Posterior cingulate gyrus (tissue), 11 donors: ENCODE results near the gene NSUN2.

Experiments used
- DNase-seq, 10 donors: peaks; one replicate each; pipeline versions ENCODE4 v3.0.0 to v3.0.0-alpha.2; 2020 to 2021; ENCODE audit warnings: mixed read lengths in 3 of 10
- intact Hi-C: fragments of 100-400 bp; cut with DNase I; formaldehyde crosslinking; loops from one replicate; pipeline ENCODE4 v1.15.1; 2023

The NSUN2 gene

DNA sequence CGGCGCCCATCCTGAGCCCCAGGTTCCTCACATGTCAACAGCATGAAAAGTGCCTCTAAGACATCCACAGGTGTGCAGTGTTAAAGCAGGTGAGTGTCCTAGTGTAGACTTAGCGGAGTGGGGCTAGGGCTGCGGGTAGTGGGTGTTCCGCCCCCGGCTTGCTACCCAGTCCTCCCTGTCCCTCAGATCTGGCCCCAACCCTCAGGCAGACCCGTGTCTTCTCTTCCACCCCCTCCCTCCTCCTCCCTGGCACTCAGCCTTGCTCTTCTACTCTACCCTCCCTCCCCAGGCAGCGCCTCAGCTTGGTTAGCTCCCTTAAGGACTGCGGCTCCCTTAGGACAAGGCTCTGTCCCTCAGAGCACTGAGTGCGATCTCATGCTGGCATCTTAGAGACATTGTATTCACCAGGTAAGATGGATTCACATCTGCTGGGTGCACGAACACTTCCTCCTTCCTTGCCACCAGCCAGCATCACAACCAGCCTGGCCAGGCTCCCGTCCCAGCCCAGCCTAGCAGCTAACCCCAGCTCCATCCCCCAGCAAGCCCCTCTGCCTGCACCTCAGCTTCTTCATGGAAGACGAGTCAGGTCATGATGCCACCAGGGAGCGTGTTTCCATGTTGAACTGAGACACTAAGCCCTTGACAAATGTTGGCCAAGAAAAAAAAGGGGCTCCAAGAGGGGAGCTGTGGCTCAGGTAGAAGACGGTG, 46.8 kb downstream of the NSUN2 start:
- DNase-seq, result peak in 1 of 10 donors; percentile 37
- intact Hi-C loops, result loop anchor here (10.0 kb wide), 1 partner anchor 211 kb away; the partner anchor contains the start of gene MED10

DNA sequence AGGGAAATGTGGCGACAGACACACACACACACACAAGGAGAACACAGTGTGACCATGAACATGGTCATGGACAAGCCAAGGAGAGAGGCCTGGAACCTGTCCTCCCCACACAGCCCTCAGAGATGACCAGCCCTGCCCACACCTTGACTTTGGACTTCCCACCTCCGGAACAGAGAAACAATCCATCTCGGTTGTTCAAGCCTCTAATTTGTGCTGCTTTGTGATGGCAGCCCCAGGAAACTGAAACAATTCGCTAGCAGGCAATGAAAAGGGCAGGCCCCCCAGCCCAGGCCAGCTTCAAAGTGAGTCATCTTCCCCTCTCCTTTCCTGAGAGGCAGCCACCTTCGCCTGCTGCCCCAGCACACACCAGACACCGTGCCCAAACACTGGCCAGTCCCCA, 47.7 kb downstream of the NSUN2 start:
- peak in 1 of 10 donors; percentile 44 for DNase-seq
- intact Hi-C loops, result loop anchor here (10.0 kb wide), 1 partner anchor 210 kb away; the partner anchor contains the start of gene MED10

DNA sequence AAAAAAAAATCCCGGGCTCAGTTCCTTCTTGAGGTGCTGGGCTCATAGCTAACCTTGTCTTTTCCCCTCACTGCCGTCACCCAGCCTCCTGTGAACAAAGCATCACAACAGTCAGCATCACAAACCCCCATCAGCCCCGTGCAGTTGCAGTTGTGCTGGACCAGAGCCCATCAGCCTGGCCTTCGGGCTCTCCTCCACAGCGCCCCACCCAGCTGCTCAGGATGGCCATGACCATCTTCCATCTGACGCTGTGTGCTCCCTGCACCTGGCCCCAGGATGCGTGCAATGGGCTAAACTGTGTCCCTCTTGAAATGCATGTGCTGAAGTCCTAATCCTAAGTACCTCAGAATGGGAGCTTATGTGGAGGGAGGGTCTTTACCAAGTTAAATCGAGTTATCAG, 48.1 kb downstream of the NSUN2 start:
- intact Hi-C loops, result loop anchor here (10.0 kb wide), 1 partner anchor 210 kb away; the partner anchor contains the start of gene MED10
- peak in 1 of 10 donors; percentile 84 for DNase-seq

DNA sequence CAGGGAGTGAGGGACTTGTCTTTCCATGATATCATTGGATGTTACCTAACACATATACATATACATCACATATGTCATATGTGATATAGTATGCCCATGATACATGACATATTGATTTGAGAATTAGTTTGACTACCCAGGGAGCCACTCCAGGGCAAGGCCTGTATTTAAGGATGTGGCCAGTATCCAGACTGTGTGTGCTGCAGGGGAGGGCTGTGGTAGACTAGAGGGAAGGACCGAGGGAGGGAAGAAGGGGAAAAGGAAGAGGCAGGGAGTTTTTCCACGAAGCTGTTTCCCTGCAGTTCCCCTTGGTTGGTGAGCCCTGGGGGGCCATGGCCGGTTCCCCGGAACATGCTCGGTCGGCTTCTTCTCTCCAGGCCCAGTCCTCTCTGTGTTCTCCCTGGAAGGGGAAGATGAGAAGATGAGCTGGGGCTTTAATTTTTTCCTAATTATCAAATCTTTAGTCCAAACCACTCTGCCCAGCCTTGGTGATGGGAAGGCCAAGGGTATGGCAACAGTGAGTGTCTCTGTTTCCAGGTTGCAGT, 48.7 kb downstream of the NSUN2 start:
- DNase-seq, result no peak
- intact Hi-C loops, result loop anchor here (10.0 kb wide), 1 partner anchor 209 kb away; the partner anchor contains the start of gene MED10

DNA sequence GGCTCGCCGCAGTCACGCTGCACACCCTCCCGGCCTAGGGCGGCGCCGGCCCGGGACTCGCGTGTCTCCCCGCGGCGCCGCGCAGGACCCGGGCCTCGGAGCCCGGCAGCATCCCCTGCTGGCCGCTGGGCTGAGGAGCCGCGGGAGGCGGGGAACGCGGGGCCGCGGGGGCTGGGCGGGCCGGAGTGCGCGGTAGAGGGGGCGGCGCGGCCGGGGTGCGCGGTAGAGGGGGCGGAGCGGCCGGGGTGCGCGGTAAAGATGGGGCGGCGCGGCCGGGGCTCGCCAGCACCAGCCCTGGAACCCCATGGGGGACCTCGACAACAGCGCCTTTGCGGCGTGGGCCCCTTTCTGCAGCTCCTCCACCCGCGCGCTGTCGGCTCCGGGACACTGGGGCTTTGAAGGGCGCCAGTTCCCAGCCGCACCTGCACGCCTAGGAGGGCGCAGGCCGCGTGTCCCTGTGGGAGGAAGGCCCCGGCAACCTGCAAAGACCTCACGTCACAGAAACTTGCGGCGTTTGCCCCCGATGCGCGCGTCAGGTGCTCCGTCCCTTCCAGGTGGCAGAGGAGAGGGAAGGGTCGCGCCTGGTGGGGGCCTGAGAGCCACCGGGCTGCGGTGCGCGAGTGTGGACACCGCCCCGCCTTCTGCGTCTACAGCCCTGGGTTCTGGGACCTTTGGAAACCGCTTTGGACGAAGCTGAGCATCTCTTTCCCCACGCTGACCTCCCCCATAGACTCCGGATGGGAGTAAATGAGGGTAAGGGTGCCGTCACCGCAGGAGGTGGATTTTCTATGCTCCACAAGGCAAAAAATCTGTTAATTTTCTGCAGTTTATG, 49.6 kb downstream of the NSUN2 start:
- intact Hi-C loops, result loop anchor here (10.0 kb wide), 1 partner anchor 208 kb away; the partner anchor contains the start of gene MED10
- DNase-seq, result peak in 7 of 10 donors; percentile 50 to 94 (median 58)

DNA sequence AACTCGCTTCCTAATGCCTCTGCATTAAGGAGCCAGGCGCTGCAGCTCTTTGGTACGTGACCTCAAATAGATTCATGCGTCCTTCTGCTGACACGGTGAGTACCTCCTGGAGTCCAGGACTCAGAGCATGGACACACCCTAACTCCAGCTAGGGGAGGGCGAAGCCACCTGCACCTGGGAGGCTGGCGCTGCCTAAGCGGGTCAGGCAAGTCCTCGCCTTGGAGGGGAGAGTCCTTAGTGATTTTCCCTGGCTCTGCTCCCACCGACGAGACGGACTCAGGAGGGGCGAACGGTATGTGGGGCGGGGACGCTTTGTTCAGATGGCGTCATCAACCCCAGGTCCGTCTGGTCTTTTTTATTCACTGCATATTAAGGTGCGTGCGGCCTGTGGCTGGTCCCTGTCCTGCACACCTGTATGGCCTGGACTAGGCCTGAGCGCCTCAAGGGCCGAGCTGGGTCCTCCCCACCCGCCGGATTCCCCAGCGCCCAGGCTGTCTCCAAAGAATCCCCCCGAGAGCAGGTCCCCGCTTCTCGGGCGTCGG, 50.3 kb downstream of the NSUN2 start:
- no peak for DNase-seq

DNA sequence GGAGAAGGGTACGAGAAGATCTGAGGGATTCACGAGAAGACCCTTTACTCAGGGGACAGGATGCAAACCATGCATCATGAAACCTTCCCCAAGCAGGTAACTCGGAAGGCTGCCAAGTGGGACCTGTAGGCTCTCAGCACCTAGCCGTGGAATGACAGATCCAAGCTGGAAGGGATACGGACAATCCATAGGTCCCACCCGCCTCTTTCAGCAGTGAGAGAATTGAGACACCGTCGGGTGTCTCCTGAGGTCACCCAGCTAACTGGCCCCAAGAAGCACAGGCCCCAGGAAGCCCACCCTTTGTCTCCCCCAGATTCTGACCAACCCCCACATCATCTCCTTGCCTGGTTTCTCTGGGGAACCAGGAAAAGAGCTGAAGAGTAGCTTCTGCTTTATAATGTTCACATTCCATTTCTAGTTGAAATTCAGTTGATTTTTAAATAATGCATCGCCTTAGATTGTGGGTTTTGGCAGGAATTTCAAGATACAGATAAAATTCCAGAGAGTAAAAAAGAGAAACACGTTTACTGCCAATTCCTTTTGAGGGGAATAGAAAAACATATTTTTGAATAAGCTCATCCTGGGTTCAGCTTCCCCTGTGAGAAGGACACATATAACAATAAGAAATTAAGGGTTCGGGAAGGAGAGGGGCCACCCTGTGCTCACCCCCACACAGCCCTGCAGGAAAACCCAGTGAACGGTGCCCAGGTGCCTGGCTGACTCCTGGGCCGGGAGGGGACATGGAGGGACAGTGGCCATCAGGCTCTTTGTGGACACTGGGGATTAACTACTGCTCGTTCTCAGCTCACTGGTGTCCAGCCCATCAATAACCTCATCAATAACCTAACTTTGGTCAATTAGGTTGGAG, 51.1 kb downstream of the NSUN2 start:
- intact Hi-C loops, result loop anchor here (10.0 kb wide), 1 partner anchor 207 kb away; the partner anchor contains the start of gene MED10
- peak in 1 of 10 donors; percentile 41 for DNase-seq

More for the DNA sequence above, 50.3 kb downstream of the NSUN2 start:
- intact Hi-C loops, result loop anchor here (10.0 kb wide), 1 partner anchor 208 kb away; the partner anchor contains the start of gene MED10

DNA sequence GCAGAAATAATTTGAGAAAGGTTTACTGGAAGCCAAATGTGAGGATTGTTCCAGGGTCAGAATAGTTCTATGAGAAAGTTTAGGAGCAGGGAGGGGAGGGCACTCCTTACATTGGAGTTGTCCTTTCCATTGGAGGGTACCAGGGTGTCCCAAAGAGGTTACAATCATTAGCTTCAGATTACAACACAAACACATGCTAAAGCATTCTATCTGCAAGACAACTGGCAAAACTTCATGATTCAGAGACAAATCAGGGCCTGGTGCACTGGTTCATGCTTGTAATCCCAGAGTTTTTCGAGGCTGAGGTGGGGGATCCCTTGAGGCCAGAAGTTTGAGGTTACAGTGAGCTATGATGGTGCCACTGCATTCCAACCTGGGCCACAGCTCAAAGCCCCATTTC, 51.8 kb downstream of the NSUN2 start:
- intact Hi-C loops, result loop anchor here (10.0 kb wide), 1 partner anchor 206 kb away; the partner anchor contains the start of gene MED10
- DNase-seq, result no peak

DNA sequence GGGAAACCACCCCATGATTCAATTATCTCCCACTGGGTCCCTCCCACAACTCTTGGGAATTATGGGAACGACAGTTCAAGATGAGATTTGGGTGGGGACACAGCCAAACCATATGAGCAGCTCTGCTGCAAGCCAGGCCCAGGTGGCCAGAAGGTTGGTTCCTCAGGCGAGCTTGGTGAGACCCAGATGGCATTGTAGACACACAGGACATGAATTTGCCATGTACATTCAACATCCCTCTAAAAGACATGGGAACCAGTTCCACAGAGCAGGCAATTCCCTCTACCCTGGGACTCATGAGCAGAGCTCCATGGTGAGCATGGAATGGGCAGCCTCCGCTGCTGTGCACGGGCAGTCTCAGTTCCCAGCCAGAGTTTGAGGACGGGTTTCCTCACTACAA, 53.3 kb downstream of the NSUN2 start:
- intact Hi-C loops, result loop anchor here (5.0 kb wide), 2 partner anchors 127 to 1082 kb away; no protein-coding TSS in a partner anchor
- DNase-seq, result peak in 1 of 10 donors; percentile 39

DNA sequence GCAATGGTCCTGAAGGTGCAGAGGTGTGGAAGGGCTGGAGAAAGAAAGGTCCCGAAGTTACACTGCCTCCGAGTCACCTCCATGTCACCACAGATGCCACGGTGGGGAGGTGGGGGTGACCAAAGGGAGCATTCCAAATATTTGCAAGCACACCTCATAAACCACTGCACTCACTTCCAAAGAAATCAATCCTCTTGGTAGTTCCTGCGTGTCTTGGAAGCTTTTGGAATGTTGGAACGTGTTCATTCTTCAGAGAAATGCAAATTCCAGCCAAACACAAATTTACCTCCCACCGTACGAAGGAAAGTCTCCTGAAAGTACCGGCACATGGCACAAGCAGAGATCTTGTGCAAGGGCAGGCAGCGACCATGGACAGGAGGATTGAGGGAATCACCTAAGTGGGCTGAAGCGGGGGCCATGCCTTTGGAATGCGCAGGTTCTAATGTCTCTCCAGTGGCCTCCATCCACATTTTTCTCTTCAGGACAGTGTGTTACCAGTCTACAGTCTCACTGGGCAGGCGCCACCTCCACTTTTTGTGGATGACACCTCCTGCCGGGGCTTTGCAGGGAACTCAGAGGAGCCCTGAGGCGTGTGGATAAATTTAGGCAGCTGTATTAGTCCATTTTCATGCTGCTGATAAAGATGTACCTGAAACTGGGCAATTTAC, 54.0 kb downstream of the NSUN2 start:
- intact Hi-C loops, result loop anchor here (5.0 kb wide), 2 partner anchors 127 to 1082 kb away; no protein-coding TSS in a partner anchor
- DNase-seq, result peak in 1 of 10 donors; percentile 61

DNA sequence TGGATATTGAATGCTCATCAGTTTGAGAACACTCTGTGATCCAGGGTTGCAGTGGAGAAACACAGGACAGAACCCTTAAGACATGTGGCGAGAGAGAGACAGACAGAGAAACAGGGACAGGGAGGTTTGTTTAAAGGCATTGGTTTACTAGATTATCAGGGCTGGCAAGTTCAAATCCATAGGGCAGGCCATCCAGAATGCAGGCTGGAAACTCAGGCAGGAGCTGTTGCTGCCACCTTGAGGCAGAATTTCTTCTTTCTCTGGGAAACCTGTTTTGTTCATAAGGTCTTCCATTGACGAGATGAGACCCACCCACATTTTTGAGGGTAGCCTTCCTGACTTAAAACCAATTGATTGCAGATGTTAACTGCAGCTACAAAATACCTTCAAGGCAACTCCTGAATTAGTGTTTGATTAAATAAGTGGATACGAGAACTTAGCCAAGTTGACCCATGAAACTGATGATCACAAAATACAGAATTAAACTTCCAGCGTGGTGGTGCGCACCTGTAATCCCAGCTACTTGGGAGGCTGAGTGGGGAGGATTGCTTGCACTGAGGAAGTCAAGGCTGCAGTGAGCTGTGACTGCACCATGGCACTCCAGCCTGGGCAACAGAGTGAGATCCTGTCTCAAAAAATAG, 55.9 kb downstream of the NSUN2 start:
- peak in 4 of 10 donors; percentile 30 to 86 (median 56) for DNase-seq
- intact Hi-C loops, result loop anchor here (5.0 kb wide), 2 partner anchors 125 to 1080 kb away; no protein-coding TSS in a partner anchor

DNA sequence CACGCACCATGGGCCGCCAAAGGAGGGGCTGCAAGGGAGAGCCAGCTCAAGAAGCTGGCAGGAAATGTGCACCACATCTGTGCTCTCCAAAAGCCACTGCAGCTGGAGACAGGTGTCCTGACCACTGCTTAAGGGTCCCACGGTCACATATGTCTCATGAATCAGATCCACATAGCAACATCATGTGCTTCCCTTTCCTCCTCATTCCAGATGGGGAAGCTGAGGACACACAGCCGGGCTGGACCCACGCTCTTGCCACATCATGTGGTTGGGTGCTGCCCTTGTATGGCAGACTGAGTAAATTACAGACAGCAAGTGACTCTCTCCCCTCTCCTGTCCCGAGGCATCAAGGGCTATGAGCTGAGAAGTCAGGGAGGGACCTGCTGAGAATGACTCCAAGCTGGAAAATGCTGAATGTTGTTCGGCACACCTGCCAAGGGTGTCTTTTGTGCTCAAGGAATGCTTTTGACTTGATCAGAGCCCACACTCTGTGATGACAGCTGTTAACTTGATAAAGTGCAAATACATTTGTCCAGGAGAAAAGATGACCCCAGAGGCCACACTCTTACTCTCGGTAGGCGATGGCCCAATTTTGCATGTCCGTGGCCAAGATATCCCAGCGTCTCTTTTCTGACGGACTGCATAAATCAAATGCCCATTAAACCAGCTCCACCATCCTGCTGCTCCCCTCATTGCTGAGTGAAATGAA, 58.2 kb downstream of the NSUN2 start:
- intact Hi-C loops, result loop anchor here (5.0 kb wide), 2 partner anchors 122 to 1077 kb away; no protein-coding TSS in a partner anchor
- DNase-seq, result peak in 2 of 10 donors; percentile 69 to 89

DNA sequence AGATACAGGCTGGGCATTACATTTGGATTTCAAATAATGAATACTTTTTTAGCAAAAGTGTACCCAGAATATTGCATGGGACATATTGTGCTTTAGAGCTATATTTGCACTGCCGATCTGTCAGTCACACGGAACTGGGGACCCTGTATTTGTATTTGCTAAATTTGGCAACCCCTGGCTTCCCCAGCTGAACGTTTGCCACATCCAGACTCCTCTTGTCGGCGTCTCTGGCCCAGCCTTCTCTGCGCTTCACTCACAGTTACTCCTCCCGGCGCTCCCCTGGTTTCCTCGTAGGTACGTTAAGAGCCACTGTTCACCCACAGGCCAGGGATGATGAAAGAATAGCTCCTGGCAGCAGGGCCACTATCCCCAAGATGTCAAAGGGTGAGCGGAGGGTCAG, 58.7 kb downstream of the NSUN2 start:
- intact Hi-C loops, result no loop called here
- DNase-seq, result peak in 1 of 10 donors; percentile 65

DNA sequence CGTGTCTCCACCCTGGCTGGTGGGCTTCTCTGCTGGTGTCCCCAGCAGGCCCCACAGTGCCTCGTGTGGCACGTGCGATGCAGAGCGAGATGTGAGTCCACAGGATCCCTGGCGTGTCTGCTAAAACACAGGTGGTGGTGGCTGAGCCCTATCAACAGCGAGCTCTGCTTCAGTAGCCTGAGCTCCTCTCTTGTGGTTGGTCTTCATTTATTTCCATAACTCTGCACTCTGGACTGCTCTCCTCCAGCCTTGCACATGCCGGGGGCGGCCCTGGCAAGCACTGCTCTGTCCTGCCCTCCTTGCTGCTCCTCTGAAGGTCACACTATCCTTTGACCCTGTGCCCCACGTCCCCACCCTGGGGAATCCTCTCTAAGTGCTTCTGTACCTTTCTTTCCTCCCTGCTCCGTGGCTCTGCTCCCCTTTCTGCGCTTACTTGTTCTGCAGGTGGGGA, 59.2 kb downstream of the NSUN2 start:
- DNase-seq, result peak in 1 of 10 donors; percentile 47
- intact Hi-C loops, result no loop called here

DNA sequence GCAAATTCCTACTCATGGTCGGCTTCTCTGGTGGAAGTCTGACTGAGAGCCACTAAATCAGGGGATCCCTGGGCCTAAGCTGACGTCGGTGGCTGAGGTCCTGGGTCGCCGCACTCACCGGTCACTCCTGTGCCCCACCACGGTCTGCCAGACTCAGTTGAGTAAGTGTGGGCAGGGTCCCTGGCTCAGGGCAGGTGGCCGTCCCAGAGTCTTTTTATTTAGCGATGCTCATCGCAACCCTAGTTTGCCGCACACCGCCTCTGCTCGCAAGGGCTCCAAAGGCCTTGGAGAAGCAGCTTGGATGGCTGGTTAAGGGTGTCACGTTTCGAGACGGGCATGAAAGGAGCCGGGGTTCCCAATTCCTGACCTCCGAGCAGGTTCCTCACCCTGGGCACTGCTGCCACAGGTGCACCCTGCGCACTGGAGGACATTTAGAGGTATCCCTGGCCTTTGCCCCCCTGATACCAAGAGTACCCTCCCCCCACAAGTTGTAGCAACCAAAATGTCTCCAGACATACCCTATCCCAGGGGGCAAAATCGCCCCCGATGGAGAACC, 59.9 kb downstream of the NSUN2 start:
- DNase-seq, result peak in 1 of 10 donors; percentile 11
- intact Hi-C loops, result no loop called here

DNA sequence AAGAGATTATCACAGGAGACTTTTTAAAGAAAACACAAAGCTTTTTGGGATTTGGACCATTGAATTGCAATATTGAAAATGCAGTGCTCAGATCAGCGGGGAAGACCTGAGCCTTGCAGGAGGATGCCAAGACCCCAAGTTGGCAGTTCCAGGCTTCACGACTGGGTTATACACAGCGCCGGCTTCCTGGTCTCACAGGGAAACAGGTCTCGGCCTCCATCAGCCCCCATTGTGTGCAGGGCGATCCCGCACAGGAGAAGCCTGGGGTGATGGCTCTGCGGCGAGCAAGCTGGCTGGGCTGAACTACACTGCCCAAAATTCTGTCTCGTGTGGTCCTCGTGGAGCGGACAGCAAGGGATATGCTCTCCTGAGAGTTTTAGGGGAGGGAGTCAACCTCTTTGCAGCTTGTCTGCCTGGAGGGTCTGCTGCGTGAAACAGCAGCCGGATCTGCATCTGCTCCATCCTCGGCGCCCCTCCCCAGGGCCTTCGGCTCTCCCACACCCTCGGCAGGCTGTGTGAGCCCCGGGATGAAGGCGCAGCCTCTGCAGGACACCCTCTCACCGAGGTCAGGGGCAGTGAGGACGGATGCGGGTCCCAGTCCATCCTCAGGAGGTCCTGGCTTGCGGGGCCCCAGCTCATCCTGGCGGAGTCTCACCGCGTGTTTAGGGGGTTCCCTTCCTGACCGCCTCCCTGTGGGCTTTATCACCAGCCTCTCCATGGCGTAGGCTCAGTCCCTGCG, 60.6 kb downstream of the NSUN2 start:
- intact Hi-C loops, result no loop called here

More for the DNA sequence above, 60.6 kb downstream of the NSUN2 start:
- peak in 2 of 10 donors; percentile 59 to 73 for DNase-seq
